Superior temporal gyrus (tissue), 1 donor: ENCODE measurements around the gene FANCC.

Experiments
- DNase-seq: peaks from one replicate; pipeline ENCODE4 v3.0.0-alpha.2; 2016; ENCODE audit errors: extremely low spot score

Gene FANCC

DNA sequence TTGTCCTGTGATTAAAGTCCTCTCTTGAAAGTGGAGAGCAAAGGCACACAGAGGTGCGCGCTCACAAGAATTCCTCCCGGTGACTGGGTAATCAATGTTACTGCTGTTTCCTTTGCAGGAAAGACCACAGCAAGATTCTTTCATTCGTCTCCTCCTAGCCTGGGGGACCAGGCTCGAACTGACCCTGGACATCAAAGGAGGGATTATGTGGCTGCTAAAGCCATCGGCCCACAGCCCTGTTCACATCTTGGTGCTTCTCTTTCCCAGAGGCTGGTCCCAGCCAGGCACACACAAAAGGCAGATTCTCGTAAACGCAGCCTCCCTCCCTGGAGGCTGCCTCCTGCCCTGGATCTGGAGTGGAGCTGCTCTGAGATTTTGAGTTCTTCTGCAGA is 230.9 kb downstream of the FANCC start:
- DNase-seq, result no peak

GRCh38 chr9:95085861-95086563 is 231.5 kb downstream of the FANCC start:
- no peak for DNase-seq

DNA sequence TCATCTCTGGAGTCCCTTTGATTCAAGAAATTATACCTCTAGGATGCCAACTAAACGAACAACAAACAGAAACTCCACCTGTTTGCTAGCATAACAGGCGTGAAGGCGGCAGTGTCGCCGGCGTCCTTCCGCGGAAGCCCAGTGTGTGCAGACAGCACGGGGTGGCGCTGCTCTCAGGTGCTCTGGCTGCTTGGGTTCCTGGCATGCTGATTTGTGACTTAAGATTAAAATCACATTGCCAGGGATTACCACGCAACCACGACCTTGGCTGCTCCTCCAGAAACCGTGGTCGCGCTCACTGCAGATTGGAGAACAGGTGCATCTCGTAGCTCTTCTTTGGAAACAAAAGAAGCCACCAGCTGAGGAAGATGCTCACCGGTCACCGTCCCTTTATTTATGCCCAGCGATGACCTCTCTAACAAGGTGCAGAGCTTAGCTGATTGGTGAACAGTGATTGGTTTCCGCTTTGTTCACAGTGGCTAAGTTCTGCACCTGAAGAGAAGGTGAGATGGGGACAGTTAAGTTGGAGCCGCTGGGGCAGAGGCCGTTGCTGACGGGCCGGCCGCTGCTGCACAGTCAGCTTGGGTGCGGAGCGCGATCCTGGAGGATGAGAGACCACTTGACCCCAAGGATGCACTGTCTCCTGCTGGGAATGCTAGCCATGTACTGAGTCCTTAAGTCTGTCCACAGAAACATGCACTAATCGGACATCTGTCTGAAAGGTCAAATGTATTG is 232.3 kb downstream of the FANCC start:
- DNase-seq, result no peak

- DNase-seq, result no peak
Measured at GRCh38 chr9:95084254-95084934, 233.1 kb downstream of the FANCC start.

DNA sequence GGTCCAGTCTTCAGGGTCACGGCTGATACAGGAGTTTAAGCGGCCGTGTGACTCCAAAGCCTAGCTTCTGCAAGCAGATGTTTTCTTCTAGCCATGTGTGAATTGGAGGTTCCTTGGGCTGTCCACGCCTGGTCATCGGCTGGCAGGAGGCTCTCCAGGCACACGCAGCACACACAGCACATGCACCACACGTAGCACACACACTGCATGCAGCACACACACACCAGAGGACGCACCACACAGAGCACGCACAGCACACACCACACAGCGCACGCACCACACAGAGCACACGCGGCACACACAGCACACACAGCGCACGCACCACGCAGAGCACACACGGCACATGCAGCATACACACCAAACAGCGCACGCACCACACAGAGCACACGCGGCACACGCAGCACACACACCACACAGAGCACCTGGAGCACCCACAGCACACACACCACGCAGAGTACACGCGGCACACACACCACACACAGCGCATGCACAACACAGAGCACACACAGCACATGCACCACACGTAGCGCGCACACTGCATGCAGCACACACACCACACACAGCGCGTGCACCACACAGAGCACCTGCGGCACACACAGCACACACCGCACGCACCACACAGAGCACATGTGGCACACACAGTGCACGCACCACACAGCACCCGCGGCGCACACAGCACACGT is 234.3 kb downstream of the FANCC start:
- no peak for DNase-seq

- no peak for DNase-seq
Measured at GRCh38 chr9:95082401-95083084, 235.0 kb downstream of the FANCC start.

DNA sequence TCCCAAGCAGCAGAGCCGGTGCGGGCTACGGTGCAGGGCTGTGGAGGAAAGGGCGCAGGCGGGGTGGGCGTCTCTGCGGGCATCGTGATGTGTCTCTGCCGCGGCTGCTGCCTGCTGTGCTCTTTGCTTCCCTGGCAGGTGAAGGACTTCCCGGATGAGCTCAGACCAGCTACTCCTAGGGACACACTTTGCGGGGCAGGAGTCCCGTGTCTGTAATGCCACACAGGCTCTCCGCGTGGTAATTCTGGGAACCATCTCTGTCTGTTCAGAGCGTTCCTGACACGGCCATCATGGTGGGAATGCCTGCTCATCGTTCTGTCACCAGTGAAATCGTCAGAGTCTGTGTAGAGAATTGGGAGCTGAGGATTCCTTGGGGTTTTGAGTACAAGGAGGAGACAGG is 235.5 kb downstream of the FANCC start:
- no peak for DNase-seq

- DNase-seq, result peak; percentile 93
Measured at GRCh38 chr9:95080961-95081647, 236.4 kb downstream of the FANCC start.

- no peak for DNase-seq
Measured at GRCh38 chr9:95079461-95079860, 238.0 kb downstream of the FANCC start.

GRCh38 chr9:95078939-95079338 is 238.6 kb downstream of the FANCC start:
- no peak for DNase-seq

- DNase-seq, result no peak
Measured at GRCh38 chr9:95078511-95078910, 239.0 kb downstream of the FANCC start.

DNA sequence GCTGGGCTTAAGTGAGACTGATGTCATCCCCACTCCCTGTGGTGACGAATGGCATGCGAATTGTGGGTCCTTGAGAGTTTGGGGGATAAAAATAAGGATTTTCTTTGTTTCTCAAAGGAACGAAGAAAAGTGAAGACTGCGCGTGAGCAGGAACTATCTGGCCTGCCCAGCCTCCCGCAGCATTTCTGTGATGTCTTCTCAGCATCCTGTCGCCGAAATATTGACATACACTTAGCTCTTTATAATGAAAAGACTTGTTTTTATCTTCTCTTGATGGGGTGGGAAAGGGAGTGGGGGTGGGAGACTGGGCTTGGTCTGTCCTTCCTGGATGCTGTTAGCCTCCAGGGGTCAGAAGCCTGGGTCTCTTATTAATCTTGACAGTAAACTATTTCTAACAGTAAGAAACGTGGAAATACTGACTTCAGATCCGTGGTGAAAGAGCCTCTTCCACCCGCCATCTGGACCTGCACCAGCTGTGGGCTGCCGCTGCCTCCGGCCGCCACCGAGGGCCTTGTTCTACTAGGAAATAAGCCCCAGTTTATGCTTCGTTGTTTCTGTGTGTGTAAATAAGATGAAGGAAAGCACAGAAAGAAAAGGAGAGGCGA is 239.6 kb downstream of the FANCC start:
- DNase-seq, result peak; percentile 76

GRCh38 chr9:95077053-95077765 is 240.3 kb downstream of the FANCC start:
- DNase-seq, result no peak

DNA sequence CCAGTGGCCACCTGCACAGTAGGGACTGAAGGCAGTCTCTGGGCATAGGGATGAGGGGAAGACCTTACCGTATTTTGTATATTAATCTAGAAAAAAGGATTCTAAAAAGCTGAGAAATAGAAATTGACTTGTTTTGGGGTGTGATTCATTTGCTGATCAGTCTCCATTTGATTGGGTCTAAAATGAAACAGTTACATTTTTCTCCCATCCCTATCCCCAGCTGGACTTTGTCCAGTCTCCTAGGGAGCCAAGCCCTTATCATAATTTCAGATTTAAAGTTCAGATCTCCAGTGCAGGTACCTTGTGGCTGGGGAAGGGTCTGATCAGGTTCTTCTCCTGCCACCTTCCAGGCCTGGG is 240.8 kb downstream of the FANCC start:
- DNase-seq, result no peak

GRCh38 chr9:95075700-95076099 is 241.8 kb downstream of the FANCC start:
- DNase-seq, result no peak

DNA sequence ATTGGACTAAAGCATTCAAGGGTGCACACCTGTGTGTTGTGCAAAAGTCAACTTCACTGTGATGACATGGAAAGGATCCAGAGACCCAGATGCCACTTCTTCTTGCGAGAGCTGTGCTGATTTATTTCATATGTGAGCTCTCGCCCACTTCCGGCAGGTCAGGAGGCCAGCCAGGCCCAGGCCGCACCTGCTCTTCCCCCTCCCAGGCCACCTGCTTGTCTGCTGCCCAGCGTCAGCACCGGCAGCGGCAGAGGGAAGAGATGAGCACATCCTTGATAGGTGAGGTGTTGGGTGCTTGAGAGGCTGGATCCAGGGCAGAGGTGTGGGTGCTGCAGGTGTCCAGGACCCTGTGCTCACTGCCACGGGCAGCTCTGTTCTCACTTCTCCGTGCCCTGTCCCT is 242.9 kb downstream of the FANCC start:
- no peak for DNase-seq

DNA sequence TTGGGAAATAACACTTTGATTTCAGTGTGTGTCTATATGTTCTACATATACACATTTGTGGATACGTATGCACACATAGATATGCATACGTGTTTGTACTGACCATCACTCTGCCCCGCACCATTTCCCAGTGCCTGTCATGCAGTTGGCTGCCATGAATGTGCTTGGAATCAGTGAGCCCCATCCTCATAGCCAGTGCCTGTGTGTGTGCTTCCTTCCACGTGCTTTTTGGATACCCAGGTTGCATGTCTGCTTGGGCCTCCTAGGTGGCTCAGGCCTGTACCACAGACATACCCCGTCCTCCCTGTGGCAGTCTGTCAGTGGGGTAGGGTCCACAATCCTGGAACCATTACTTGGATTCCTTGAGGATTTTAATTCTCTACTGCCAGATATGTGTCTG is 243.6 kb downstream of the FANCC start:
- DNase-seq, result no peak

- DNase-seq, result no peak
Measured at GRCh38 chr9:95073042-95073607, 244.4 kb downstream of the FANCC start.

DNA sequence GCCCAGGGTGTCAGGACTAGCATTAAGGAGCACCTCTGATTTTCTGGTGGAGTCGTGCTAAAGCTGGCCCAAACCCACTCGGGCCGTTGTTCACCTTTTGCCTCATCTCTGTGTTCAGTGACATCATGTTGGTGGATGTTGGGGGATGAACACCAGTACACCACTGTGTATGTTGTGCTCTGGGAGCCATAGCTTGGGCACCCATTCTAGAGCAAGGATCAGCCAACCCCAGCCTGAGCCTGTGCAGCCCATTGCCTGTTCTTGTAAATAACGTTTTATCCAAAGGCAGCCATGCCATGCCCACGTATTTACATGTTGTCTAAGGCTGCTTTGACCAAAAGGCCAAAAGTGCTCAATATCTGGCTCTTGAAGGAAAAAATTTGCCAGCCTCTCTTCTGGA is 245.6 kb downstream of the FANCC start:
- DNase-seq, result no peak

- DNase-seq, result no peak
Measured at GRCh38 chr9:95071450-95071849, 246.1 kb downstream of the FANCC start.
